ENCODE measurements around the gene CENPF. TPM values are rescaled to one million over a fixed set of nuclear protein-coding genes. Genes with fewer than 3 reads are reported as not detected.

CENPF gene
- total and polyA plus RNA-seq, 9 of the 15 experiments (the other 6 are each of a cell fraction or from before 2014, with no cell fraction given): 50.6 to 180 (median 98.3) TPM

GRCh38 chr1:214660190-214660589, 57.2 kb downstream of the CENPF start:
- FAIRE-seq: no peak
- Histone ChIP-seq H3K27me3 (ENCODE audit: control insufficient read depth in 2 of 2, insufficient read depth in 2 of 2, low read length in 2 of 2) (no peaks in the 10 kb centered on the region), H2AFZ (ENCODE audit: low read depth, low read length) (no peak overlapping the region), H3K4me3 (no peak overlapping the region), H3K36me3 (ENCODE audit: control insufficient read depth, insufficient read depth, low read length) (peaks cover 99% of the 10 kb centered on the region), H3K79me2 (ENCODE audit: control insufficient read depth, insufficient read depth, low read length) (no peaks in the 10 kb centered on the region), H4K20me1 (replicated peaks; ENCODE audit: control insufficient read depth, insufficient read depth, low read length) (no peaks in the 10 kb centered on the region), H3K9me1 (ENCODE audit: control insufficient read depth, insufficient read depth, low read length) (no peaks in the 10 kb centered on the region), H3K9ac (ENCODE audit: insufficient read depth in 1 of 2, low read depth in 2 of 2, low read length in 2 of 2) (no peak overlapping the region), H3K9me3 (replicated peaks; ENCODE audit: control insufficient read depth, insufficient read depth, low read depth, low read length) (no peaks in the 10 kb centered on the region), H3K27ac (ENCODE audit: extremely low read depth, low read depth, low read length) (no peak overlapping the region), H3K4me1 (replicated peaks in 1 of 2; ENCODE audit: control insufficient read depth in 2 of 2, insufficient read depth in 2 of 2, low read length in 2 of 2) (no peaks in the 10 kb centered on the region), H3K4me2 (ENCODE audit: insufficient read depth, low read length) (no peak overlapping the region)
- TF ChIP-seq NFIX (CRISPR knock-in tag; IDR thresholded peaks at IDR 0.05; ENCODE audit: low read depth) (peak; percentile 98), KDM1A (IDR thresholded peaks at IDR 0.05) (no peak), NFIC (IDR thresholded peaks at IDR 0.05) (peak; percentile 98)
- ChIA-PET CTCF (ENCODE audit: low intra/inter-chr PET ratio) (interaction anchor here (0.7 to 1.4 kb wide), 3 partner anchors 29 to 867 kb away, joined by 3 to 6 read pairs (median 3); no protein-coding TSS in a partner anchor), POLR2A (interaction anchor here (1.0 kb wide), 1 partner anchor 12 kb away, joined by 3 read pairs; no protein-coding TSS in a partner anchor)
- intact Hi-C loops (cut with micrococcal nuclease): no loop called here
- ATAC-seq: no peak
- in situ Hi-C loops (cut with MboI): no loop called here
- no peak for DNase-seq (ENCODE audit: extremely low read depth in 1 of 4, low spot score in 3 of 4)
- BruUV-seq (replicated peaks): no TSS peak
- WGBS (ENCODE audit: insufficient coverage, low coverage, missing lambda C conversion rate): 91% methylated on average over 2 of the region's 2 CpGs

GRCh38 chr1:214660900-214661299, 57.9 kb downstream of the CENPF start:
- no peak for TF ChIP-seq ZNF609 (CRISPR knock-in tag; IDR thresholded peaks at IDR 0.05; ENCODE audit: borderline replicate concordance)
- TF ChIP-seq RFX1 (IDR thresholded peaks at IDR 0.05): peak; percentile 34
- 0 out of 6 replicates have a peak, but pooled peaks of 2 of the 3 experiments have one; percentile 14 to 20 for TF ChIP-seq CTCF (IDR thresholded peaks at IDR 0.05 in 2 of 3, conservative IDR thresholded peaks at IDR 0.05 in 1 of 3; ENCODE audit: insufficient read depth in 2 of 3, low read depth in 1 of 3, low read length in 3 of 3)
- TF ChIP-seq JUNB (CRISPR knock-in tag; conservative IDR thresholded peaks at IDR 0.05): no peak
- TF ChIP-seq C11orf30 (IDR thresholded peaks at IDR 0.05; ENCODE audit: low read depth): peak; percentile 22; the same call in 1 of the 2 replicates
- peaks cover 99% of the 10 kb centered on the region for H3K36me3 ChIP-seq (ENCODE audit: control insufficient read depth, insufficient read depth, low read length)
- in situ Hi-C loops (cut with MboI): no loop called here
- POLR2A ChIA-PET: interaction anchor here (0.9 to 1.0 kb wide), 2 partner anchors 8 to 12 kb away, joined by 3 read pairs; no protein-coding TSS in a partner anchor
- H3K27ac ChIP-seq (ENCODE audit: extremely low read depth, low read depth, low read length): no peak overlapping the region
- no peak for DNase-seq (ENCODE audit: extremely low read depth in 1 of 4, low spot score in 3 of 4)
- CTCF ChIA-PET (ENCODE audit: low intra/inter-chr PET ratio): interaction anchor here (0.7 to 1.2 kb wide), 2 partner anchors 30 to 866 kb away, joined by 3 read pairs; no protein-coding TSS in a partner anchor
- no peak overlapping the region for H3K4me3 ChIP-seq
- no peaks in the 10 kb centered on the region for H3K9me1 ChIP-seq (ENCODE audit: control insufficient read depth, insufficient read depth, low read length)
- FAIRE-seq: no peak
- ATAC-seq: peak; percentile 50; the same call in 2 of the 3 replicates
- no peak overlapping the region for H2AFZ ChIP-seq (ENCODE audit: low read depth, low read length)
- H3K4me2 ChIP-seq (ENCODE audit: insufficient read depth, low read length): no peak overlapping the region
- intact Hi-C loops (cut with micrococcal nuclease): no loop called here
- H3K27me3 ChIP-seq (ENCODE audit: control insufficient read depth in 2 of 2, insufficient read depth in 2 of 2, low read length in 2 of 2): no peaks in the 10 kb centered on the region
- 92% methylated on average over 4 of the region's 4 CpGs for WGBS (ENCODE audit: insufficient coverage, low coverage, missing lambda C conversion rate)
- BruUV-seq (replicated peaks): no TSS peak
- no peaks in the 10 kb centered on the region for H3K4me1 ChIP-seq (replicated peaks in 1 of 2; ENCODE audit: control insufficient read depth in 2 of 2, insufficient read depth in 2 of 2, low read length in 2 of 2)
- no peaks in the 10 kb centered on the region for H3K79me2 ChIP-seq (ENCODE audit: control insufficient read depth, insufficient read depth, low read length)
- H3K9me3 ChIP-seq (replicated peaks; ENCODE audit: control insufficient read depth, insufficient read depth, low read depth, low read length): no peaks in the 10 kb centered on the region
- H4K20me1 ChIP-seq (replicated peaks; ENCODE audit: control insufficient read depth, insufficient read depth, low read length): no peaks in the 10 kb centered on the region
- no peak overlapping the region for H3K9ac ChIP-seq (ENCODE audit: insufficient read depth in 1 of 2, low read depth in 2 of 2, low read length in 2 of 2)
